NB4 (cell line): ENCODE results near the gene PDZD11.
A peak's percentile ranks its signal among the peaks of the same experiment; 100 is the strongest.
"Not testable (repeated sequence)": the region's sequence is repeated elsewhere in the genome, so short reads cannot be mapped to it uniquely, and the experiment has no call there.

Experiments used
- DNase-seq: peaks from one replicate; pipeline ENCODE4 v3.0.0; 2010; ENCODE audit warnings: low read depth
- H3K4me3 ChIP-seq: one replicate; pipeline ENCODE4 v1.5.1; 2011; ENCODE audit warnings: mild to moderate bottlenecking, low read depth, low read length, moderate library complexity
- CTCF ChIP-seq: IDR thresholded peaks from one replicate; pipeline ENCODE4 v1.5.1; 2012; ENCODE audit warnings: low read depth, low read length
- MAX ChIP-seq: IDR thresholded peaks from 2 replicates; pipeline ENCODE4 v1.6.1; 2011; ENCODE audit warnings: low read depth, low read length
- MYC ChIP-seq: IDR thresholded peaks from 2 replicates; pipeline ENCODE4 v1.6.1; 2011; ENCODE audit warnings: low read depth, low read length
- POLR2A ChIP-seq: IDR thresholded peaks from 2 replicates; pipeline ENCODE4 v1.6.1; 2011; ENCODE audit warnings: mild to moderate bottlenecking; ENCODE audit not compliant: insufficient read length; ENCODE audit errors: extremely low read depth

PDZD11 gene

GRCh38 chrX:70281951-70282350 lies 7.8 kb downstream of the PDZD11 start, which contains the start of gene RAB41:
Gene RAB41, plus strand, starts transcription at chrX:70282172. Its CDS starts 46 bp downstream, at chrX:70282218.
- H3K4me3 ChIP-seq = no peak within 1 kb of the TSS
- no peak for DNase-seq
- no peak for TF ChIP-seq MAX
- TF ChIP-seq MYC = no peak
- no peak for TF ChIP-seq POLR2A
- no peak for TF ChIP-seq CTCF

- no peak for TF ChIP-seq POLR2A
- no peak for TF ChIP-seq MAX
- TF ChIP-seq MYC = no peak
- TF ChIP-seq CTCF = no peak
These were observed 9.2 kb downstream of the PDZD11 start for GRCh38 chrX:70280573-70280972.

GRCh38 chrX:70279081-70279480 lies 10.6 kb downstream of the PDZD11 start:
- no peak overlapping the region for H3K4me3 ChIP-seq
- TF ChIP-seq POLR2A (no peak), MYC (no peak), MAX (no peak), CTCF (no peak)
- DNase-seq = no peak

More at GRCh38 chrX:70280573-70280972, 9.2 kb downstream of the PDZD11 start:
- no peak overlapping the region for H3K4me3 ChIP-seq
- no peak for DNase-seq

GRCh38 chrX:70274029-70274428 lies 15.7 kb downstream of the PDZD11 start:
- DNase-seq, H3K4me3 ChIP-seq: not testable (repeated sequence)

- no peak for DNase-seq
- no peak within 1 kb of the TSS for H3K4me3 ChIP-seq
- no peak for TF ChIP-seq MAX
- TF ChIP-seq MYC = no peak
- TF ChIP-seq POLR2A = no peak
- no peak for TF ChIP-seq CTCF
These were observed 21.7 kb downstream of the PDZD11 start, which contains the start of gene ARR3 for GRCh38 chrX:70268034-70268433. Gene ARR3, plus strand, starts transcription at chrX:70268334. Its CDS starts 1,052 bp downstream, at chrX:70269386.

- DNase-seq = peak; percentile 3
- no peak overlapping the region for H3K4me3 ChIP-seq
- no peak for TF ChIP-seq MYC
- no peak for TF ChIP-seq POLR2A
- no peak for TF ChIP-seq MAX
- no peak for TF ChIP-seq CTCF
These were observed 24.9 kb downstream of the PDZD11 start for GRCh38 chrX:70264784-70265183.
